HG02973 (cell line): Measurements from ENCODE around the gene USP6NL.

Source experiments
- ATAC-seq: cut with Tn5 transposase; IDR thresholded peaks from one replicate; pipeline ENCODE4 v1.9.1; 2021; ENCODE audit warnings: moderate library complexity; ENCODE audit not compliant: unreplicated experiment

Gene USP6NL

GRCh38 chr10:11594589-11595394, 16.7 kb downstream of the USP6NL start:
- no peak for ATAC-seq

DNA sequence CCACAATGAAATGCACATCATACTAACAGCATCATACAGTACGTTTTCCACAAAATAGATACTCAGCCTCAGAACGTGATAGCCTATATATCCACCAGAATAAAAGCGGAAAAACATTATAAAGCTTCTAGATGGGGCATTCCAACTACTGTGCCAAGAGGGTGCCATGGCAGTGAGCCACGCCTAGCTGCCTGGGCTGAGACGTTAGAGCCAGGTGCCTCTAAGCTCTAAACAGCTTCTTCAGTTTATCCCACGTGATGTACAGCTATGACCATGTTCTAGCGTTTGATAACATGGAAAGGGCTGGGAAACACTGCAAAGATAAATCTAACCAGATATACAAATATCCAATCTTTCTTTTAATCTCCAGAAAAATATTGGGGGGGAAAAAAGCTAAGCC, 17.8 kb downstream of the USP6NL start:
- no peak for ATAC-seq

- ATAC-seq: no peak
Observed at GRCh38 chr10:11589738-11590137, 21.7 kb downstream of the USP6NL start.

DNA sequence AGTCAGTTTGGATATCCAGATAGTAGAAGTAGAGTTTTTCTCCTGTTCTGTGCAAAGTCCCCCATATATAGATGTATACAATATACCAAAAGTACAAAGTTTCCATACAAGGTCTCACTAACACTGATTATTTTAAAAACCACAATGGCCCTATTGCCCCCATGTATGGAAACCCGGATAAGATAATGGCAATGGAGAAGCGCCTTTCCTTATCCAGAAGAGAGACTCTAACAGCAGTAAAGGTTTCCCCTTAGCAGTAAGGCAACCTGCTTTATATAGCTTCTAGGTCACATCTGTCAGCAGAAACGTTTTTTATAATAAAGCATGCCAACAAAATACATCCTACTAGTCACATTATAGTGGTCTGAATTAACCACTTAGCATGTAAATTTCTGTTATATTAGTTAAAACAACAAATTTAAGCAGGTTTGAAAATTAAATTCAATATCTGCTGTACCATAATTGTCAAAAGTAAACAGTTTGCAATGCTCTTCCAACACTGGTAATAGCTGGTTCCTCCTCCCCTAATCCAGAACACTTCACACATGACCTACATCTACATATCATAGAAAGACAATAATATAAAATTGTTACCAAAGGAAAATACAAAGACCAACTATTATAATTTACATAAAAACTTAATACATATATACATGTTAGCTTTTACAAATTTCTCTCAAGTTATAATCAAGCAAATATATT, 22.4 kb downstream of the USP6NL start:
- ATAC-seq: no peak

- no peak for ATAC-seq
Observed at GRCh38 chr10:11587722-11588259, 23.7 kb downstream of the USP6NL start.

DNA sequence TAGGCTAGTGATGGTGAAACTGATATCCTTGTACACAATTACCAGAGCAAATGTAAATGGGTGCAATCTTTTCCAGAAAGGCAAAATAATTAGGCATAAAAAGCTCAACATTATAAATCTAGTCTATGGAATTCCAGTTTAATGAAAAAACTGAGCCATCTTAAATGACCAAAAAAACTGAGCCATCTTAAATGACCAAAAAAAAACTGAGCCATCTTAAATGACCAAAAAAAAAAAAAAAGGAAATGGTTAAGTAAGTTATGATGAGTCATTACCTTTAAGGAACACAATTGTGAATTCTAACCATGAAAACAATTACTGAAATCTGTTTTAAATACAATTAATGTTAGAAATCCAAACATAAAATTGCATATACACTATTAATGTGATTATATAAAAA, 25.3 kb downstream of the USP6NL start:
- ATAC-seq: no peak

- ATAC-seq: no peak
Observed at GRCh38 chr10:11581213-11581612, 30.2 kb downstream of the USP6NL start.

DNA sequence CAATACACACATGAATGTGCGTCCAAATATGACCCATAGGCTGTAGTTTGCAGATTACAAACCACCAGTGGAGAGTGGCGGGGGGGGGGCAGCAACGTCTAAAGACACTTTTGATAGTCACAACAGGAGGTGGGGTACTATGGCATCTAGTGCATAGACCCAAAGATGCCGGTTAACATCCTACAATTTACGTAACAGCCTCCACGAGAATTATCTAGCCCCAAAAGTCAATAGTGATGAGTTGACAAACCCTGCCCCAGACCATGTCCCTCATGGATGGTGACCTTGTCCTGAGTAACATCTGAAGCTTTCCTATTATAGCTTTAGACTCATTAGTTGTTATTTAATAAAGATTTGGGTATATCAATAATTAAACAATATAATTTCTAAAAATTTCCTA, 31.6 kb downstream of the USP6NL start:
- ATAC-seq: no peak

GRCh38 chr10:11578802-11579255, 32.6 kb downstream of the USP6NL start:
- ATAC-seq: no peak

GRCh38 chr10:11576092-11576809, 35.2 kb downstream of the USP6NL start:
- no peak for ATAC-seq

DNA sequence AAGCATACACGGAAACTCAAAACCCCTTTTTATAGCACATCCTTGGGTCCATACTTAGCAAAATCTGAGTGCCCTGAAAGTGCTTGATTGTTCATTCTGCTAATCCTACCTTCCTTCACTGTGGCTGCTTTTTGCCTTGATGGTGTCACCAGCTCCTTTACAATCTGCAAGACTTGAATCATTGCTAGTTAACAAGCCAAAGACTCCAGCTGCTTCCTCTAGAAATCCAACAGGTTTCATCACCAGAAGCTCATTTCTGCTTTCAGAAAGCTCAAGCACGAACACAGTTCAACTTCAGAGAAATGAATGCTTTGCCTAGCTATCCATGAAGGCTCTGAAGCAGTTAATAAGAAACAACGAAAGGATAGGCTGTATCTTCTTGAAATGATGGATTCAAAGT, 38.0 kb downstream of the USP6NL start:
- ATAC-seq: no peak

DNA sequence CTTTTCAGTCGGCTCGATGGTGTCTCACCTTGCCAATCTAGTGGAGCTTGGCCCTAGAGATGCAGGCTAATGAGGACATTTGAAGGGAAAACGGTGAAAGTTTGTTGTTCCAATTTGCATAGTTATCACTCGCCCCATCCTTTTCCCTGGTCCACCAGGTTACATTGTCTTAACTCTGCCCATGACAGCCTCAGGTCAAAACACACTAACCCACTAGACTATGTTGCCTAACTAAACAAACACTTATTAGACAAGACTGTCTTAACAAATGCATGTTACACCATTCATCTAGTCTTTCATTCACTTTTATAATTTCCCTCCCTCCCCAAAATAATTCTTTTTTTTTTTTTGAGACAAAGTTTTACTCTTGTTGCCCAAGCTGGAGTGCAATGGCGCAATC, 40.7 kb downstream of the USP6NL start:
- ATAC-seq: no peak

GRCh38 chr10:11569471-11569870, 42.0 kb downstream of the USP6NL start:
- no peak for ATAC-seq

DNA sequence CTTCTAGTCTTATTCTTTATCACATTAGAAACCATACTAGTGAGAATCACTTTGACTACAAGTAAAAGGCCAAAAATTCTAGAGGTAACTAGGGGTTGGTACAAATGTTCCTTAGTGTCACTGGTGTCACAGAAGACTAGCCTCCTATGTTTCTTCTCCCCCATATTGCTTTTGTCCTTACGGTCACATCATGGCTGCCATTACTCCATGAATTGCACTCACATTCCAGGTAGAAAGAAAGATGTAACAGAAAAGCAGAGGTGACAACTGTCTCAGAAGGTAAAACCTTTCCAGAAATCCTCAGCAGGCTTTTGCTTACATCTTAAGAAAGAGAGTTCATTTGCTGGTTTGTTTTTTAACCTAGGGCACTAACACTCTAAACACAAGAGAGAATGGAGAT, 42.9 kb downstream of the USP6NL start:
- no peak for ATAC-seq

- ATAC-seq: no peak
Observed at GRCh38 chr10:11564741-11565140, 46.7 kb downstream of the USP6NL start.

- ATAC-seq: no peak
Observed at GRCh38 chr10:11563936-11564335, 47.5 kb downstream of the USP6NL start.

GRCh38 chr10:11562888-11563287, 48.6 kb downstream of the USP6NL start:
- ATAC-seq: no peak

DNA sequence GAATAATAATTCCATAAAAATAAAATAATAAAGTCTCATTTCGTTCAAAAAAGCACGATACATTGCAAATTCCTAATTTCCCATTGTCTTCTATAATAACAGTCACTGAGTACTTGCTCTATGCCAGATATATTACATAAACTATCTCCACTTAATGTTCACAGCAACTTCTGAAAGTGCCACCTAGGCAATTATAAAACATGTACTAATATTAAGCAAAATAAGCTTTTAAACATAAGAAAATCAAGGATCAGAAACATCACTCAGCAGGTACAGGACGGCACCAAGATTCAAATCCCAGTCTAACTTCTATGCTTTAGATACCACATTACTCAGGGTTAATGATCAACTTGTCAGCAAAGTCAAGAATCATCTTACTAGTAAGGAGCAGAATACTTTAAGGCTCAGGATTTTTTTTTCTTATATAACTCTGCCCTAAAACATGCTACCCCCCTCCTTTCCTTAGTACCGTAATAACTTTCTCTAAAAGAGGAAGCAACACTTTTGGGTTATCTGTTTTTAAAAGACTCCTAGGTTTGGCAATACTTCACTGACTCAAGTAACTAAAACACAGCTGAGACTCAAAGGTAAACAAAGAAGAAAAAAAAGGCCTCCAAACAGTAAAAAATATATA, 51.3 kb downstream of the USP6NL start:
- peak; percentile 77 for ATAC-seq

DNA sequence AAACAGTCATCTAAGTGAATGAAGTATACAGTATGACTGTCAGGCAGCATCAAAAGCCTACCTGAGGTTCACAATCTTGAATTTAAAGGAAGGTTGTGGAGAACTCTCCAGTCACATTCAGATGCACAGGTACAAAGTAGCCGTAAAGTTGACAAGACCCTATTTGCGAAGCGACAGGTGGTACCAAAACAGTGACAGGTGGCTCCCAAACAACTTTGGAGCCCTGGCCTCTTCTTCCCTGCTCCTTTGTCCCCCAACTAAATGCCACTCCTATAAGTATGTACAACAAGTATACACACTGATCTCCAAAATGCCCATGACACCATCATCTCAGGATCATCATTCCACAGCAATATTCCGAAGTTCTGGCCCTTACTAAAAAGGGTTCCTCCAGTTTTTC, 53.5 kb downstream of the USP6NL start:
- ATAC-seq: no peak

DNA sequence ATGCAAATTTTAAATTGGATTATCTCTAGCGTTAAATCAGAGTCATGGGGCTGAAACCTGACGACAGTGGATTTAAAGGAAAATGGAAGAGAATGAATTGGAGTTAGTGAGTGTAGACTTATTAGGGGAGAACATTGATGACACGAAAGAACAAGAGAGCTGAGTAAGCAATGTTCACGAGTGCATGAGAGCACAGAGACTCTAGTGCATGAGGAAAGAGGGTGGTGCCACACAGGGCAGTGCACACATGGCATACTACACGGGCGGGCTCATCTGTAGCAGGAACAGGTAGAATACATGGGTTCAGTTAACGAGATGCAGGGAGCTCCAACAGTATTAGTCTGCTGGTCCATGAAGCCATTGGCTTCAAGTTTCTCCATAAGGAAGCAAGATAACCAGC, 53.9 kb downstream of the USP6NL start:
- no peak for ATAC-seq

- ATAC-seq: no peak
Observed at GRCh38 chr10:11555556-11555955, 55.9 kb downstream of the USP6NL start.
